Right lobe of liver (tissue), 4 donors: ENCODE data around the gene DNASE1L2.

Source experiments
- CTCF ChIP-seq, 4 donors: fragments of 200-600 bp in 3 of 4; fragments of 450-650 bp in 1 of 4; IDR thresholded peaks; one replicate each; pipeline versions ENCODE4 v1.5.1 to v1.8.0; 2016 to 2022; ENCODE audit warnings: antibody characterized with exemption in 4 of 4, mild to moderate bottlenecking in 2 of 4
- POLR2A ChIP-seq: fragments of 450-650 bp; IDR thresholded peaks from one replicate; pipeline ENCODE4 v1.6.1; 2017; ENCODE audit warnings: antibody characterized with exemption, mild to moderate bottlenecking
- donor health status: DM: no; HTN: no; CAD: no.
- donor health status: DM: no; HTN: no; CAD: no.
- donor health status: DM: no; HTN: yes; CAD: no.

GRCh38 chr16:2205104-2205966 is 30.9 kb upstream of the DNASE1L2 start, which contains the start of gene MLST8:
- TF ChIP-seq CTCF (IDR thresholded peaks at IDR 0.05): peak in 3 of 4 donors; percentile 12 to 31 (median 13)
- TF ChIP-seq POLR2A: peak; percentile 64
